Fibroblast of upper back skin (primary cell): ENCODE data around the gene NLGN3.
"Not testable (repeated sequence)": the region's sequence is repeated elsewhere in the genome, so short reads cannot be mapped to it uniquely, and the experiment has no call there.

ENCODE experiments used
- DNase-seq: peaks from one replicate; pipeline ENCODE4 v3.0.0-alpha.2; 2013

The NLGN3 gene

DNA sequence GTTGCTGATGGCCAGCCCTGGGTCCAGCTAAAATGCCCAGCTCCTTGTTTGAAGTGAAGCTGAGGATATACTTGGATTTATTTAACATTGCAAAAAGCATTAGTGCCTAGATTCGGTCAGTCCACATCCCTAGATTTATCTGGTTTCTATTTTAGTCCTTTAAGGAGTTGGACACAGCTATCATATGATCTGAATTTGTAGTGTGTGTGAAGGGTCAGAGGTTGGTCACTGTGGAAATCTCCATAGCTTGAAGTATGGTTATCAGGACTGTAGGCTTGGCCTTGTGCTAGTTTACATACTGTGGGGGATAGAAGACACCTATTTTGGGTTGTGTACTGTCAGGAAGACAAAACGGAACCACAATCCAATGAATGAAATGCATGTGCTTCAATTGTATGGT is 28.8 kb downstream of the NLGN3 start:
- no peak for DNase-seq

- no peak for DNase-seq
Observed at GRCh38 chrX:71174795-71175194, 30.2 kb downstream of the NLGN3 start.

GRCh38 chrX:71175531-71175930 is 30.9 kb downstream of the NLGN3 start:
- no peak for DNase-seq

DNA sequence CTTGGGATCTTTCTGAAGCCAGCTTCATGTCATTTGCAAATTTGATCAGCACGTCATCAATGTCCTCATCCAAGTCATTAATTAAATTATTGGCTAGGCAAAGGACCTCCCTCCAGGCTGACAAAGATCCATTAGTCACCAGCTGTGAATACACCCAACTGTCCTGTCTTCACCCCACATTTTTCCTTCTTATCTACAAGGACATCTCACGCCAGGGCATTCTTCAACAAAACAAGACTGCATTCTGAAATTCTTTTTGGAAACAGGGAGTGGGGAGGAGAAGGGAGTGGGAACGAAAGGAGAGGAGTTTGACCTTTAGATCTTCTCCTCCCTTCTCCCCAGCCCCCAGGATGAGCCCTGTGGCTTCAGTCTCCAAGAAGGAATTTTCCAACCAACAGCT is 32.7 kb downstream of the NLGN3 start:
- peak; percentile 29 for DNase-seq

DNA sequence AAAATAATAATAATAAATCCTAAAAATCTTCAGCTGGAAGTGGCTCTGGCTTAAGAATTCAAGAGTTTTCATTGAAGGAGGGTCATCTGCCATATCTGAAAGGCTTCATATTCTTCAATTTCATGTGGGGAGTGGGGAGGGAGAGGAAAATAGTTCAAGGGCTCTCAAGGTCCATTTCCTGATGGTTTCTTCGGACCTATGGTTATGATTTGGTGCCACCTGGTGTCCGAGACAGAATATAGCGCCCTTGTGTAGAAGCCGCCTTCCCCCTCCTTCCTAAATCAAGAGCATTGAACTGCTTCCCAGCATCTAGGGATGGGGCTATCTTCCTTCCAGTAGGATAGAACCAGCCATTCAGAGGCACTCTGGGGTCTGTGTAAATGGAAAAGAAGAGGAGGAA is 34.3 kb downstream of the NLGN3 start:
- DNase-seq = peak; percentile 66

GRCh38 chrX:71180579-71181265 is 36.1 kb downstream of the NLGN3 start:
- DNase-seq = not testable (repeated sequence)

DNA sequence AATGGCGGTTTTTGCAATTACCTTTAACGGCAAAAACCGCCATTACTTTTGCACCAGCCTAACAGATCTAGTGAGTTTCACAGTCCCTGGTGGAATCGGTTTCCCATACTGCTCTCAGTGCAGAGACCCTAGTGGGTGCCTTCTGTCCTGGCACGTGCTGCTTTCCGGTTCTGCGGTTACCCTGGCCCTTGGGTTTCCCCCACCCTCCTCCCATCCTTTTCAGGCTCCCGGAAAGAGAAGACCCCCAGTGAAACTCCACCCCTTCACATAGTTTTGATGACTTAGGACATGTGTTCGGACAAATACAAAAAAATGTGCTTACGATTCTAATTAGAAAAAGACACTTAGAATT is 36.9 kb downstream of the NLGN3 start:
- DNase-seq = no peak

GRCh38 chrX:71181910-71182799 is 37.5 kb downstream of the NLGN3 start:
- DNase-seq = peak; percentile 97

DNA sequence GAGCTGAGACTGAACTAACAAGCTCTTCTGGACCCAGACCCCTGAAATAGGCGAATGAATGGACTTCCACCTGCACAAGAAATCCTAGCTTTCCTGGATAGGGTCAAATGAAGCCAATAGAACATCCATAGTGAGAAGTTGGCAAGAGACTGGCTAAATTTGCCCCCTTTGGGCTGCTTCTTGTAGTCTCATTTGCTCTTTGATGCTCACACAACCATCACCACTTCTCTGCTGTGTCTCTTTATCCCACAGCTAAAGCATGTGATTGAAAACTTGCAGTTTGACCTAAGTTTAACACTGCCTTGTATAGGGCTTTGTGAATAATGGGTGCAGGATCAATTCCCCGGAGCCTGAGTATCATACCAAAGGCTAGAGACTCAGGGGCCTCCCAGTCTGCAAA is 38.2 kb downstream of the NLGN3 start:
- no peak for DNase-seq

DNA sequence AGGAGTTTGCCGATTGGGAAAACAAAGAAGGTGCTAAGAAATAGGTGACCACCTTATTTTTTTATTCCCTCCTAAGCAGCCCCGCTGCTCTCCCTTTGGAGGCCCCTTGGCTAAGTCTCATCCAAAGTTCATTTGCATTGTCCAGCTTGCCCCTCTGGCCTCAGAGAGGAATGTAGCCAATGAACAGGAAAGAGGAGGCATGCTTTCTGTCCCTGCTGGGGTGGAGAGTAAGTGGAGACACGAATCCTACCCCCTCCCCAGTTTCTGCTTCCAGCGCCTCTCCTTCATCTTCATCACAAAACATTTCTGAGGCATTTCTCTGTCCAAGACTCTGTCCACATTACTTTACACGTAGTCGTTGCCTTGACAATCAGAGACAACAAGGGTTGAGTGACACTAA is 38.7 kb downstream of the NLGN3 start:
- no peak for DNase-seq

DNA sequence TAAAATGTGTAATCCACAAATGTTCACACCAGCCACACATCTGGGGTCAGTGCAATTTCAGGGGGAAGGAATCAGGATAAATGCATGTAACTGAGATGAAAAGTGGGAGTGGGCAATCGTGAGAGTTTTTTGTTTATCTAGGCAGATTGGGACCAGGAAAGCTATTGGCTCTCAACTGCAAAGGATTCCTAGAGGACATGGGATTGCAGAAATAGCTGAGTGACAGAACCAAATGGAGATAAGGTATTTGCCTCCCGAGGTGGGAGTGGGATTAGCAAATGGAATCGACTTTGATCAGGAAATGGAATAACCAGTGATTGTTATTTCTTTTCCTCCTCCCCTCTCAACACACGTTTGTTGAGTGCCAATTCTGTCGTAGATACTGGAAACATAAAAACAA is 39.5 kb downstream of the NLGN3 start:
- DNase-seq = no peak

DNA sequence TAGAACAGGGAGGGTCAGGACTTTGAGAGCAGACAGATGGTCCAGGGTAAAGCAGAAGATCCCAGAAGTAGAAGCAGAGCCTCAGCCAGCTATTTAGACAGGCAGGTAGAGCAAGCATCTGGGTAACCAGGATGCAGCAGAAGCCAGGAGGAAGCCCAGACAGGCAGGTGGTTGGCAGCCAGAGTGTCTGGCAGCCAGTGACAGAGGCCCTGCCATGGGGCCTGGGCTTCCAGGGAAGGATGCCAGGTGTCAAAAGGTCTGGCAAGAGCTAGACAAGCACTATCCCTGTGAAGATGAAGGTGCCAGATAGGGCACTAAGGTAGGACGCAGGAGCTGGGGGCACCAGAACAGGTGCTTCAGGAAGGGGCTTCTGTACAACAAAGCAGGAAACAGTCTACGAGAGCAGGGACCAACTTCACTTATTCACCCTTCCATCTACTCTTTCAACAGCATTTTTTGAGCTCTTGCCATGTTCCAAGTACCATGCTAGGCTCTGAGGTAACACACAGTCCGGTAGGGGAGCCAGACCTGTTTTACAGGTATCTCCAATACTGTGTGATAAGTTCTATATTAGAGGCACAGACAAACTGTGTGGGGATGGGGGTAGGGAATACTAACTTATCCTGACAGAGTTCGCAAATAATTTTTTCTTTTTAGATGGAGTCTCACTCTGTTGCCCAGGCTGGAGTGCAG is 40.3 kb downstream of the NLGN3 start:
- DNase-seq = no peak

GRCh38 chrX:71191248-71191647 is 46.6 kb downstream of the NLGN3 start:
- no peak for DNase-seq

- no peak for DNase-seq
Observed at GRCh38 chrX:71195964-71196649, 51.5 kb downstream of the NLGN3 start.

DNA sequence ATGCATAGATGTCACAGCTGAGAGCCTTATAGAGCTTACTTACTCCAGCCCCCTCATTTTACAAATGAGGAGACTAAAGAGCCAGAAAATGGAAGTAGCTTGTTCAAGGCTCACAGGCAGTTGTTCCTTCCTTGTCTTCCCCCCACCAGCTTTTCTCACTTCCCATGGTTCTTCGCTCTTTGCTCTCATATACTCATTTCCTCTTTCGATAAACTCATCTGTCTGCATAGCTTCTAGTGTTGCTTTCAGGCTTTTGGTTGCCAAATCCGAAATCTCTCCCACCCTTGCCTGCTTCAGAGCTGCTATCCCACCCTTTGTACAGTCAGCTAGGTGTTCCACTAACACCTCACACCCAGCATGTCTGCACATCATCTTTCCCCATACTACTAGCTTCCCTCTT is 53.4 kb downstream of the NLGN3 start:
- DNase-seq = no peak

- no peak for DNase-seq
Observed at GRCh38 chrX:71199252-71200008, 54.8 kb downstream of the NLGN3 start.

DNA sequence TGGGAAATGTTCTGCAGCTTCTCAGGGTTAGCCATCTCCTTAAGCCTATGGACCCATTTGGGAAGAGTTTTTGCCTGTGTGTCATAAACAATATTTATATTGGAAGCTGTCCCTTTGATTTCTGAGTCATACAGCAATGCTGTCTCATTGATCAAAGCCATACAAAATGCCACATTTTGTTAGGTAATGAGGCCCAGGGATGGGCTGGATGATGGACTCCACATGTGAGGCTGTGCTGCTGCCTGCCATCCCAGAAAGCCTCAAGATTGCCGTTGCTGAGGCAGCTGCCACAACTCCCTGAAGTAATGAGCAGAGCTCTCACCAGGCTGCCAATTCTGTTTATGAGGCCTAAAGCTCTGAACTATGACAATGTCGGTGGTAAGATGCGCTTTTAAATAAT is 66.2 kb downstream of the NLGN3 start:
- peak; percentile 53 for DNase-seq

DNA sequence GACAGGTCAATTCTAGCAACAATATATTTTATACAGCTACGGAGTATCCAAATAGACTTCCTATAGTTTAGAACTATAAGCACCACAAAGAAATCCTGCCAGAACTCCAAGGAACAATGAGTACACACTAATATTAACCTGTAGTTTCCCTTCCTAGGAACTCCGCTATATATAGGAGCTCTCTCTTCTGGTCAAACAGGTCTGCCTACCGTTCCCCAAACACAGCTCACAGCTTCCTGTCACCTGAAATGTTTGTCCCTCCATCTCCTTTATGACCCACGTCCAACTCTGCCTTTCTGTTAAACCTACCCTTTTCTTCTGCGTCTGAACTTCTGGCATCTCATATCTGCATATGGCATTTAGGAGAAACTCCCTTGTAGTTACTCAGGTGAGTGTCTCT is 67.9 kb downstream of the NLGN3 start:
- DNase-seq = no peak

DNA sequence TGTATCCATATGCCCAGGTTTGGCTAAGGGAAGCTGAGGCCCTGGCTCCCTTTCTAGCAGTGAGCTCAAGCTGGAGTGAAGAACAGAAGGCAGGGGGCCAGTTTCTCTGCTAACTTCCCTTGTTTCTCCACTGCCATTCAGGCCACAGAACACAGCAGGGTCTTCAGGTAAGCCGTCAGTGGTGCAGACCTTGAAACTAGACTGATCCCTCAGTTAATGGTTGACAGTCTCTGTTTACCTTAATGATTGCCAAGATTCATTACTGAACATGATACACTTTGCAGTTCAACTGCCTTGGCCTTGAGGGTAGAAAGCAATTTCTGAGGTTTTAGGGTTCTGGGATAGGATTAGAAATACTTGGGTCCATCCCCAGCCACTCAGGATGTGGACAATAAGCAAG is 69.5 kb downstream of the NLGN3 start:
- no peak for DNase-seq

DNA sequence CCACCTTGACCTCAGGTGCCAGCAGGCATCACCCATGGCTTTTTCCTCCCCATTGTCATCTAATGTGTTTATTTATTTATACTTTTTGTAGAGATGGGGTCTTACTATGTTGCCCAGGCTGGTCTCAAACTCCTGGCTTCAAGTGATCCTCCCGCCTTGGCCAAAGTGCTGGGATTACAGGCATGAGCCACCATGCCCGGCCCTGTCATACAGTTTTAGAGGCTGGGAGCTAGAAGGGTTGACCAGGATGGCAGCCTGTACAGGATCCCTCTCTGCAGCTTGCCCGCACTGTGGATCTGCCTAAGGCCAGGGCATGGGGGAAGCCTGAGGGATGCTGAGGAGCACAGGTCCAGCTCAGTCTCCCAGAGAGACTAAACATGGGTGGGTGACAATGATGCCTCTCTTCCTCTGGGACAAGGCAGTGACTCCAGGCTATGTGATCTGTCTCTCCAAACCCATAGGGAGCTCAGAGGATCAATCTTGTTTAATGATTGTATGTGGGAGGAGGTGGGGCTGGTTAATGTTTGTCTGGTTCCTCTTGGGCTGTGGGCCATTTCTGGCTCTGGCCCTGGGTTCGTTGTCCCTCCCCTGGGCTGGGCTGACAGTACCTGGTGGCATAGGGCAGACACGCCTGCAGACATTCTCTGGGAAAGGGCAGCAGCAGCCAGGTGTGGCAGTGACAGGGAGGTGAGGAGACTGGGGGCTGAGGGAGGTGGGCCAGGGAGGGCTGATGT is 70.1 kb downstream of the NLGN3 start:
- DNase-seq = no peak

DNA sequence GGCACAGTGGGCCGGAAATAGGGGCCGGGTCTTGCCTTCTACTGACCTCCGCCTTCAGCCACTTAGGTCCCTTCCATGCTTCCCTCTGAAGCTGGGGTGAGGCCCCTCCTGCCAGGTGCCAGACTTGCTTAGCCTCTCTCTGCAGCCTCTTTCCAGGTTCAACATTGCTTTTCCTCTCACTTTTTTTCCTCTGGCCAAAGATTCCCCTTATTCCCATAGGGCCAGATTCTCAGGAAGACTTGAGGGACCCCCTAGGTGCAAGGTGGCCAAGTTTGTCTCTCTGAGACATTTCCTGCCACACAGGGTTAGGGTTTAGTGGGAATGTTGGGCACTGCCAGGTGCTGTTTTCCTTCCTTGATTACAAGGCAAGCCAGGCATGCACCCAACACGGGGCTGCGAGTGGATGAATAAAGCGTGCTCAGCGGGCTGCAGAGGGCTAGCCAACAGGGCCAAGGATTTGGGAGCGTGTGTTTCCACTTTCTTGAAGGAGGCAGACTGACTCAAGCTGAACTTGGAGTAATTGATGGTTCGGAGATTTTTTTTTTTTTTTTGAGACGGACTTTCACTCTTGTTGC is 70.8 kb downstream of the NLGN3 start:
- DNase-seq = no peak
